Measurements from ENCODE around the gene XXYLT1.

- no peak for TF ChIP-seq ZFP3 (CRISPR knock-in tag; IDR thresholded peaks at IDR 0.05)
- no peak for TF ChIP-seq ZFP30 (CRISPR knock-in tag; IDR thresholded peaks at IDR 0.05)
- TF ChIP-seq, protein P1, sequence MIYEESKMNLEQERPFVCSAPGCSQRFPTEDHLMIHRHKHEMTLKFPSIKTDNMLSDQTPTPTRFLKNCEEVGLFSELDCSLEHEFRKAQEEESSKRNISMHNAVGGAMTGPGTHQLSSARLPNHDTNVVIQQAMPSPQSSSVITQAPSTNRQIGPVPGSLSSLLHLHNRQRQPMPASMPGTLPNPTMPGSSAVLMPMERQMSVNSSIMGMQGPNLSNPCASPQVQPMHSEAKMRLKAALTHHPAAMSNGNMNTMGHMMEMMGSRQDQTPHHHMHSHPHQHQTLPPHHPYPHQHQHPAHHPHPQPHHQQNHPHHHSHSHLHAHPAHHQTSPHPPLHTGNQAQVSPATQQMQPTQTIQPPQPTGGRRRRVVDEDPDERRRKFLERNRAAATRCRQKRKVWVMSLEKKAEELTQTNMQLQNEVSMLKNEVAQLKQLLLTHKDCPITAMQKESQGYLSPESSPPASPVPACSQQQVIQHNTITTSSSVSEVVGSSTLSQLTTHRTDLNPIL (CRISPR knock-in tag; IDR thresholded peaks at IDR 0.05; ENCODE audit: low read depth) = no peak
- TF ChIP-seq BACH2 (CRISPR knock-in tag; IDR thresholded peaks at IDR 0.05; ENCODE audit: borderline replicate concordance) = no peak
- TF ChIP-seq CSRNP3 (CRISPR knock-in tag; IDR thresholded peaks at IDR 0.05) = no peak
- no peak for TF ChIP-seq TOX (CRISPR knock-in tag; IDR thresholded peaks at IDR 0.05; ENCODE audit: borderline replicate concordance)
- TF ChIP-seq SNAI2 (CRISPR knock-in tag; IDR thresholded peaks at IDR 0.05) = no peak
- TF ChIP-seq PPARA (CRISPR knock-in tag; IDR thresholded peaks at IDR 0.05; ENCODE audit: borderline replicate concordance) = no peak
- TF ChIP-seq, protein P2, sequence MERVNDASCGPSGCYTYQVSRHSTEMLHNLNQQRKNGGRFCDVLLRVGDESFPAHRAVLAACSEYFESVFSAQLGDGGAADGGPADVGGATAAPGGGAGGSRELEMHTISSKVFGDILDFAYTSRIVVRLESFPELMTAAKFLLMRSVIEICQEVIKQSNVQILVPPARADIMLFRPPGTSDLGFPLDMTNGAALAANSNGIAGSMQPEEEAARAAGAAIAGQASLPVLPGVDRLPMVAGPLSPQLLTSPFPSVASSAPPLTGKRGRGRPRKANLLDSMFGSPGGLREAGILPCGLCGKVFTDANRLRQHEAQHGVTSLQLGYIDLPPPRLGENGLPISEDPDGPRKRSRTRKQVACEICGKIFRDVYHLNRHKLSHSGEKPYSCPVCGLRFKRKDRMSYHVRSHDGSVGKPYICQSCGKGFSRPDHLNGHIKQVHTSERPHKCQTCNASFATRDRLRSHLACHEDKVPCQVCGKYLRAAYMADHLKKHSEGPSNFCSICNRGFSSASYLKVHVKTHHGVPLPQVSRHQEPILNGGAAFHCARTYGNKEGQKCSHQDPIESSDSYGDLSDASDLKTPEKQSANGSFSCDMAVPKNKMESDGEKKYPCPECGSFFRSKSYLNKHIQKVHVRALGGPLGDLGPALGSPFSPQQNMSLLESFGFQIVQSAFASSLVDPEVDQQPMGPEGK (CRISPR knock-in tag; IDR thresholded peaks at IDR 0.05; ENCODE audit: borderline replicate concordance) = no peak
- TF ChIP-seq RARB (CRISPR knock-in tag; IDR thresholded peaks at IDR 0.05) = no peak
- no peak for TF ChIP-seq GLIS3 (CRISPR knock-in tag; IDR thresholded peaks at IDR 0.05)
- no peak for TF ChIP-seq CSDC2 (CRISPR knock-in tag; IDR thresholded peaks at IDR 0.05)
- no peak for TF ChIP-seq ZNF8 (CRISPR knock-in tag; IDR thresholded peaks at IDR 0.05)
These were observed 194.8 kb downstream of the XXYLT1 start for GRCh38 chr3:195075941-195076875.
